Motor neuron (in vitro differentiated cells): Measurements from ENCODE around the gene SCN10A. TPM values are rescaled to one million over a fixed set of nuclear protein-coding genes. Genes with fewer than 3 reads are reported as not detected.

Source experiments
- ATAC-seq, 8 experiments: fragments of 200-7000 bp; cut with Tn5 transposase; replicated peaks in 6 of 8; 2 replicates each; pipeline ENCODE4 v1.8.0; 2021; ENCODE audit warnings: mild to moderate bottlenecking in 8 of 8, moderate library complexity in 8 of 8
- H3K27ac ChIP-seq, 2 donors: fragments of 250-450 bp; sonication (Bioruptor Pico); 2 replicates each; pipeline ENCODE4 v1.9.0; 2021; ENCODE audit warnings: antibody characterized with exemption in 2 of 2, mild to moderate bottlenecking in 2 of 2, moderate library complexity in 1 of 2
- H3K4me1 ChIP-seq, 2 donors: fragments of 250-450 bp; sonication (Bioruptor Pico); replicated peaks in 1 of 2; 2 replicates each; pipeline ENCODE4 v1.6.1; 2021; ENCODE audit warnings: antibody characterized with exemption in 2 of 2, mild to moderate bottlenecking in 2 of 2, moderate library complexity in 1 of 2
- H3K4me3 ChIP-seq, 5 donors: fragments of 250-450 bp; sonication (Bioruptor Pico); 2 replicates each; pipeline ENCODE4 v1.9.0; 2021; ENCODE audit warnings: antibody characterized with exemption in 5 of 5, mild to moderate bottlenecking in 5 of 5, moderate library complexity in 4 of 5
- WGBS, 10 experiments: fragments of 450-650 bp; shearing (Covaris generic); methylation state at CpG; one replicate each; pipeline ENCODE4 v1.0.0; 2022; 5-methylcytosine and 5-hydroxymethylcytosine counted together
- in situ Hi-C, 9 experiments: fragments of 400-800 bp; cut with MboI; loops; one replicate each; pipeline ENCODE4 v1.15.0; 2021; ENCODE audit warnings: low sequenced_read_pairs in 9 of 9, low pct_unique_long_range_greater_than_20kb in 2 of 9; ENCODE audit not compliant: unreplicated experiment in 9 of 9
- total RNA-seq, 8 experiments: library from RNA; unstranded; fragments of 300-600 nt; gene quantifications; 2 replicates each; pipeline versions ENCODE4 v1.2.3 to v1.2.4, GENCODE V29; 2022

The SCN10A gene
- total RNA-seq, 8 experiments from 2014 or later, result 0.04 to 0.14 (median 0.05) TPM; not detected in 5

DNA sequence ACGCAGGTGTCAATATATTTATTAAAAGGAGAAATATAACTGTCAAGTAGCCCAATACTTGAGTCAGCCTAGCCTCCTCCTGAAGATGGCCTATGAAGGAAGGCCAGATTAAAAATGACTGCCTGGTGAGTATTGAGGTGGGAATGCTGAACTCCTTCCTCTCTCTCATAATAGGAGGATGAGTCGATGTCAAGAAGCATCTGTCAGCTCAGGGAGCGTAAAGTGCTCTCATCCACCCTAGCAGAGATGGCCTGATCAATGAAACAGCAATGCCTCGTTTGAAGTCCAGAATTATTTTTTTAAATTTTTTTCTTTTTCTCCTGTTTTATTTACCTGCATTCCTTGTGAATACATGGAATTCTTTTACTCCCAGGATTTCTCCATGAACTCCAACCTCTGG is 58.3 kb downstream of the SCN10A start:
- WGBS, 10 experiments, result 0 to 79% (median 36%) methylated on average over 1 to 4 of the region's 4 CpGs; no CpG with 5 or more reads in 1 of the 10 experiments
- no peak for ATAC-seq
- Histone ChIP-seq H3K27ac (no peak overlapping the region), H3K4me1 (no peaks in the 10 kb centered on the region), H3K4me3 (no peak overlapping the region)
- in situ Hi-C loops, result no loop called here

- no peak overlapping the region for H3K27ac ChIP-seq
- ATAC-seq, result no peak
- H3K4me3 ChIP-seq, result no peak overlapping the region
- 0 to 83% (median 58%) methylated on average over 1 to 4 of the region's 5 CpGs; no CpG with 5 or more reads in 4 of the 10 experiments for WGBS, 10 experiments
- no peaks in the 10 kb centered on the region for H3K4me1 ChIP-seq
- in situ Hi-C loops, result no loop called here
Observed at GRCh38 chr3:38756892-38757291, 59.1 kb downstream of the SCN10A start.

DNA sequence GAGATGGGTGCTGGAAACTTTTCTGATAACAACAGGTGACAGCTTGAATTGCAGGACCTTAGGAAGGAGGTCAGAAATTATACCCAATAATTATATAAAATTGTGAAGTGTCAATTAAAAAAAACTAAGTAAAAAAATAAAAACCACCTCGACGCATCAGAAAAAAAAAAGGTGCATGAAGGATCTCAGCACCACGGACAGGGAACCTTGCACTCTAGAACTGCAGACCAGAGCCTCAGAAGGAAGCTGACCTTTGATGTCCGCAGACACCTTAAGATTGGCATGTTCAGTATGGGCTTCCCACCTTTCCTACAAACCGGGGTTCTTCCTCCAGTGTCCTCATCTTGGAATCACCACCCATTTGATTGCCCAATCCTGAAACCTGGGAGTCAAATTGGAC is 60.9 kb downstream of the SCN10A start:
- no peak for ATAC-seq
- Histone ChIP-seq H3K4me3 (no peak overlapping the region), H3K27ac (no peak overlapping the region), H3K4me1 (no peaks in the 10 kb centered on the region)
- in situ Hi-C loops, result no loop called here
- 8 to 53% (median 39%) methylated on average over 2 to 5 of the region's 5 CpGs; no CpG with 5 or more reads in 1 of the 10 experiments for WGBS, 10 experiments

DNA sequence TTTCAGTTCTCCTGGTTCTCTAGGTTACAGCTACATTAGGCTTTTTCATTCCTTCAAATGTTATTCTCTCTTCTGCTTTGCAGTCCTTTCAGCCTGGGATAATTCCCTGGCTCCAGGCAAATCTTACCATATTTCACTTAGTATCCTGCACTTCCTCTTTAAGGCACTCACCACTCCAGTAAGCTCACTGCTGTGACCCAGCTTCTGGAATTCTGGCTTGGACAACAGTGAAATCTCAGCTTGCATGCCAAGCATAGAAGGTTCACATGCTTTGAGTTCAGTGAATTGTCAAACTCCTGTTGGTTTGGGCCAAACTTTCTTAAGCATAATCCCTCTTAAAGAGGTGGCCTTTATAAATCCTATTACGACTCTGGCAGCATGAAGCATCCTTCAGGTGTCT is 69.4 kb downstream of the SCN10A start:
- no peak for ATAC-seq
- no peak overlapping the region for H3K4me3 ChIP-seq
- 0 to 75% (median 20%) methylated on average over 1 of the region's 1 CpG; no CpG with 5 or more reads in 3 of the 10 experiments for WGBS, 10 experiments
- H3K4me1 ChIP-seq, result no peaks in the 10 kb centered on the region
- H3K27ac ChIP-seq, result no peak overlapping the region
- in situ Hi-C loops, result loop anchor here in 1 of 9 experiments (25.0 kb wide), 1 partner anchor 241 kb away; no protein-coding TSS in a partner anchor

GRCh38 chr3:38743043-38743442 is 73.0 kb downstream of the SCN10A start:
- Histone ChIP-seq H3K4me1 (no peaks in the 10 kb centered on the region), H3K4me3 (no peak overlapping the region), H3K27ac (no peak overlapping the region)
- 32 to 100% (median 84%) methylated on average over 1 to 7 of the region's 7 CpGs for WGBS, 10 experiments
- in situ Hi-C loops, result loop anchor here in 1 of 9 experiments (25.0 kb wide), 1 partner anchor 244 kb away; no protein-coding TSS in a partner anchor
- no peak for ATAC-seq

- Histone ChIP-seq H3K4me1 (no peaks in the 10 kb centered on the region), H3K4me3 (no peak overlapping the region), H3K27ac (no peak overlapping the region)
- in situ Hi-C loops, result loop anchor here in 1 of 9 experiments (25.0 kb wide), 1 partner anchor 245 kb away; no protein-coding TSS in a partner anchor
- ATAC-seq, result no peak
- WGBS, 10 experiments, result 50 to 100% (median 100%) methylated on average over 1 of the region's 1 CpG; no CpG with 5 or more reads in 5 of the 10 experiments
Observed at GRCh38 chr3:38742550-38742949, 73.5 kb downstream of the SCN10A start.

DNA sequence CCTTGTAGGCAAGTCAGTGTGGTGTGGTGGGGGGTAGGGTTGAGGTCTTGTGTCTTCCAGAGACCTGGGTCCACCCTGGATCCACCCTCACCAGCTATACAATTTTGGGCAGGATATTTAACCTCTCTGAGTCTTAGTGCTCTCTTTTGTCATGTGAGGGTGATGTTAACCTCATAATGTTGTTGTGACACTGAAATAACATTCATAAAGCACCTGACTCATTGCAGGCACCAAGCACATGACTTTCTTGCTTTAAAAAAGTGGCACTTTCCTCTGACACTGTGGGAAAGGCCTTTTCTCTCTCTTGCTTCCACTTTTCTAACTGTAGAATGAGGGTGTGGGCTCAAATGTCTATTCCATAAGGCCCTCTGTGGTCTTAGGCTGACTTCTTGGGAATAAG is 75.5 kb downstream of the SCN10A start:
- no peaks in the 10 kb centered on the region for H3K4me1 ChIP-seq
- in situ Hi-C loops, result loop anchor here in 1 of 9 experiments (25.0 kb wide), 1 partner anchor 247 kb away; no protein-coding TSS in a partner anchor
- no peak overlapping the region for H3K4me3 ChIP-seq
- H3K27ac ChIP-seq, result no peak overlapping the region
- no peak for ATAC-seq

GRCh38 chr3:38739931-38740330 is 76.1 kb downstream of the SCN10A start:
- in situ Hi-C loops, result loop anchor here in 1 of 9 experiments (25.0 kb wide), 1 partner anchor 247 kb away; no protein-coding TSS in a partner anchor
- Histone ChIP-seq H3K4me3 (no peak overlapping the region), H3K27ac (no peak overlapping the region), H3K4me1 (no peaks in the 10 kb centered on the region)
- no peak for ATAC-seq
- 0 to 100% (median 61%) methylated on average over 1 to 3 of the region's 3 CpGs; no CpG with 5 or more reads in 3 of the 10 experiments for WGBS, 10 experiments

- 20 to 83% (median 50%) methylated on average over 1 to 5 of the region's 5 CpGs; no CpG with 5 or more reads in 3 of the 10 experiments for WGBS, 10 experiments
- H3K4me3 ChIP-seq, result no peak overlapping the region
- peak in 1 of 8 experiments; percentile 65 for ATAC-seq
- no peaks in the 10 kb centered on the region for H3K4me1 ChIP-seq
- H3K27ac ChIP-seq, result no peak overlapping the region
- in situ Hi-C loops, result loop anchor here in 1 of 9 experiments (25.0 kb wide), 1 partner anchor 248 kb away; no protein-coding TSS in a partner anchor
Observed at GRCh38 chr3:38739396-38739689, 76.7 kb downstream of the SCN10A start.

DNA sequence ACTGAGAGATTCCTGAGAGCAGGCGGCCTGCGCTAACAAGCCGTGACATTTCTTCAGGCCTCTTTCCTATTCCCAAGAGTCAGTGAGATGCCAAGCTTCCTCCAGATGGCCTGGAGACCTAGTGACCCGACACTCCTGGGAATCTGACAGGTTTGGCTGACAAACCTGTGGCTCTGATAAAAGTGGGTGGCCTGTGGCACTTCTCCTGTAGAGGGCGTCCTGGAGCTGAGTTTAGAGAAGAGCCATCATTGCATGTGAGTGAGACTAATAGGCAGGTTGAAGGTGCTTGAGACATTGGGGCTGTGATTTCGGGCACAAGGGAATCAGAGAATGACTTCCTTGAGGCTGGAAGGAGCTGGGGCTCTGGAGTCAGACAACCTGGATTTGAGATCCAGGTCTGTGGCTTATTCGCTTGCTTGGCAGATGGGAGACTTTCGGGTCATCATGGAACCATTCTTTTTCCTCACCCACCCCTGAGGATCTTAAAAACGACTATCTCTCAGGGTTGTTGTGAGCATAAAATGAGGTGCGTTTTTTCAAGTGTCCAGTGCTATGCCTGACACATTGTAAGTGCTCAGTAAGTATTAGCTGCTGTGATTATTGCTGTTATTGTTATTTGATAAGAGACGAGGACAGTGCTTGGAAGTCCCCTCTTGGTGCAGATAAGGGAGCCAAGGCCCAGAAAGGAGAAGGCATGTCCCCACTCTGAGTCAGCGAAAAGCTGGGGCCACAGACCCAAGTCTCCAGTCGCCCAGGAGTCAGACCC is 77.2 kb downstream of the SCN10A start:
- no peak overlapping the region for H3K4me3 ChIP-seq
- no peak overlapping the region for H3K27ac ChIP-seq
- in situ Hi-C loops, result loop anchor here in 1 of 9 experiments (25.0 kb wide), 1 partner anchor 248 kb away; no protein-coding TSS in a partner anchor
- ATAC-seq, result peak in 3 of 8 experiments; percentile 72 to 83 (median 74)
- WGBS, 10 experiments, result 33 to 53% (median 47%) methylated on average over 1 to 7 of the region's 13 CpGs; no CpG with 5 or more reads in 4 of the 10 experiments
- H3K4me1 ChIP-seq, result no peaks in the 10 kb centered on the region

DNA sequence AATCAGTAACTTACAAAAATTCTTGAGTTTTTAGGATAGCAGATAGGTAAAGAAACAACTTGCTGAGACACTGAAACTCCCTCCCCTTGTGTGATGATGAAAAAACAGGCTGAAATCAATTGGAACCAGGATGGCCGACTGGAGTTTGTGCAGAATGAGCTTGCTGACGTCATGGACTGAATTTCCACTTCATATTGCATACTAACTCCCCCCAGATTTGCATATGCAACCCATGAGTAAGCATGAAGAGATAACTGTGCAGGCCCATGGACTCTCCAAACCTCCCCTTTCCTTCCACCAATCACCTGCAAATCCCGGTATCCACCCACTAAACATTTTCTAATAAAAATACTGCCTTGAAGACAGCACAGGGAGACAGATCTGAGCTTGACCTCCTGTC is 84.5 kb downstream of the SCN10A start:
- no peaks in the 10 kb centered on the region for H3K4me1 ChIP-seq
- peak in 3 of 8 experiments; percentile 90 to 97 (median 93) for ATAC-seq
- no peak overlapping the region for H3K27ac ChIP-seq
- H3K4me3 ChIP-seq, result no peak overlapping the region
- in situ Hi-C loops, result loop anchor here in 1 of 9 experiments (25.0 kb wide), 1 partner anchor 256 kb away; no protein-coding TSS in a partner anchor
- WGBS, 10 experiments, result 0 to 100% (median 52%) methylated on average over 1 to 3 of the region's 3 CpGs; no CpG with 5 or more reads in 1 of the 10 experiments

- ATAC-seq, result no peak
- in situ Hi-C loops, result loop anchor here in 1 of 9 experiments (25.0 kb wide), 1 partner anchor 257 kb away; no protein-coding TSS in a partner anchor
- H3K4me1 ChIP-seq, result no peaks in the 10 kb centered on the region
Observed at GRCh38 chr3:38730281-38730680, 85.7 kb downstream of the SCN10A start.

GRCh38 chr3:38728008-38728407 is 88.0 kb downstream of the SCN10A start:
- WGBS, 10 experiments, result 0 to 86% (median 33%) methylated on average over 1 of the region's 1 CpG; no CpG with 5 or more reads in 4 of the 10 experiments
- H3K4me3 ChIP-seq, result no peak overlapping the region
- in situ Hi-C loops, result loop anchor here in 1 of 9 experiments (25.0 kb wide), 1 partner anchor 259 kb away; no protein-coding TSS in a partner anchor
- H3K4me1 ChIP-seq, result no peaks in the 10 kb centered on the region
- no peak overlapping the region for H3K27ac ChIP-seq
- no peak for ATAC-seq

More at GRCh38 chr3:38730281-38730680, 85.7 kb downstream of the SCN10A start:
- Histone ChIP-seq H3K27ac (no peak overlapping the region), H3K4me3 (no peak overlapping the region)
